K562 (cell line): ENCODE data around the gene TYRO3. TPM values are rescaled to one million over a fixed set of nuclear protein-coding genes. Genes with fewer than 3 reads are reported as not detected.
A peak's percentile ranks its signal among the peaks of the same experiment; 100 is the strongest.

Experiments
- CGGBP1 ChIP-seq: fragments of 250-450 bp; sonication (Bioruptor Pico); IDR thresholded peaks from 2 replicates; pipeline ENCODE4 v1.9.0; 2021; ENCODE audit warnings: mild to moderate bottlenecking
- ERF ChIP-seq: fragments of 450-650 bp; formaldehyde crosslinking; IDR thresholded peaks from 2 replicates; pipeline ENCODE4 v1.4.0; 2020; ENCODE audit warnings: mild to moderate bottlenecking, mixed read lengths
- FOSL1 ChIP-seq: fragments of 200-800 bp; sonication (Bioruptor generic); conservative IDR thresholded peaks from 2 replicates; pipeline ENCODE4 v1.6.1; 2016; ENCODE audit warnings: missing genetic modification characterization, missing compliant biosample characterization
- FOXJ2 ChIP-seq: fragments of 200-800 bp; sonication (Bioruptor generic); IDR thresholded peaks from 2 replicates; pipeline ENCODE4 v1.6.1; 2016; ENCODE audit warnings: missing genetic modification characterization, missing compliant biosample characterization
- MTA1 ChIP-seq: fragments of 450-650 bp; IDR thresholded peaks from 2 replicates; pipeline ENCODE4 v1.6.1; 2017; ENCODE audit warnings: borderline replicate concordance
- RCOR1 ChIP-seq, 2 experiments: IDR thresholded peaks; 2 replicates each; pipeline ENCODE4 v1.6.1; 2012; ENCODE audit warnings: low read depth in 2 of 2, low read length in 2 of 2, borderline replicate concordance in 1 of 2, improper control_type of control experiment in 1 of 2
- RFX7 ChIP-seq: fragments of 250-450 bp; sonication (Bioruptor Pico); IDR thresholded peaks from 2 replicates; pipeline ENCODE4 v1.5.1; 2021; ENCODE audit warnings: mild to moderate bottlenecking
- SREBF2 ChIP-seq: sonication (generic); formaldehyde crosslinking; IDR thresholded peaks from 2 replicates; pipeline ENCODE4 v1.4.0; 2020; ENCODE audit warnings: mild to moderate bottlenecking, missing genetic modification reagents
- SRSF9 ChIP-seq: fragments of 200-400 bp; formaldehyde crosslinking; IDR thresholded peaks from 2 replicates; pipeline ENCODE4 v1.6.1; 2017; ENCODE audit warnings: low read depth, low read length, borderline replicate concordance
- ZBTB11 ChIP-seq, 3 experiments: fragments of 200-800 bp in 1 of 3; fragments of 250-450 bp in 1 of 3; fragments of 450-650 bp in 1 of 3; sonication (Bioruptor Pico) in 1 of 3; sonication (Bioruptor generic) in 1 of 3; formaldehyde crosslinking in 1 of 3; IDR thresholded peaks; 2 replicates each; pipeline versions ENCODE4 v1.6.1 to v1.8.0; 2016 to 2022; ENCODE audit warnings: mild to moderate bottlenecking in 2 of 3, missing genetic modification characterization in 2 of 3, missing compliant biosample characterization in 1 of 3, moderate library complexity in 1 of 3
- ZBTB7A ChIP-seq: IDR thresholded peaks from 2 replicates; pipeline ENCODE4 v1.6.1; 2011; ENCODE audit warnings: low read depth, mild to moderate bottlenecking, low read length, moderate library complexity, borderline replicate concordance; ENCODE audit not compliant: control insufficient read depth
- ZNF263 ChIP-seq: sonication (generic); formaldehyde crosslinking; IDR thresholded peaks from 2 replicates; pipeline ENCODE4 v1.8.0; 2022; ENCODE audit warnings: mild to moderate bottlenecking, missing genetic modification reagents, borderline replicate concordance
- ZNF592 ChIP-seq: fragments of 450-650 bp; IDR thresholded peaks from 2 replicates; pipeline ENCODE4 v1.6.1; 2017; ENCODE audit warnings: antibody characterized with exemption, mild to moderate bottlenecking
- ZNF639 ChIP-seq, 2 experiments: fragments of 200-800 bp in 1 of 2; sonication (Bioruptor generic) in 1 of 2; sonication (generic) in 1 of 2; formaldehyde crosslinking in 1 of 2; IDR thresholded peaks in 1 of 2; conservative IDR thresholded peaks in 1 of 2; 2 replicates each; pipeline versions ENCODE4 v1.5.0 to v1.6.1; 2016 to 2020; ENCODE audit warnings: missing compliant biosample characterization in 1 of 2, missing genetic modification characterization in 1 of 2, missing genetic modification reagents in 1 of 2
- polyA plus RNA-seq, 8 experiments: library from polyadenylated mRNA; depleted of rRNA in 4 of 8; stranded (reverse) in 5 of 8; unstranded in 3 of 8; fragments of >200 nt; fragmentation: Nextera tagmentation in 2 of 8; fragmentation: Illumina TruSeq in 1 of 8; extraction: Ambion mirVana in 2 of 8; extraction: Trizol in 1 of 8; gene quantifications; 2 replicates each; pipeline versions ENCODE4 v1.2.1 to v1.2.3, GENCODE V29; 2011 to 2014; ENCODE audit warnings: inconsistent platforms in 1 of 8, missing spikeins in 1 of 8
- total RNA-seq, 7 experiments: library from RNA; depleted of rRNA in 6 of 7; stranded (reverse); fragments of >200 nt in 6 of 7; fragmentation: Illumina TruSeq in 2 of 7; extraction: Trizol in 2 of 7; gene quantifications; 2 replicates each; pipeline versions ENCODE4 v1.2.1 to v1.2.3, GENCODE V29; 2011 to 2021; ENCODE audit warnings: low replicate concordance in 1 of 7

Gene TYRO3
- total and polyA plus RNA-seq, 9 of the 15 experiments (the other 6 are each of a cell fraction or from before 2014, with no cell fraction given) = 2.6 to 39.6 (median 18.6) TPM

- TF ChIP-seq ZNF592 (no peak), ERF (CRISPR knock-in tag) (no peak), CGGBP1 (no peak), FOSL1 (peak; percentile 26; the same call in 1 of the 2 replicates), SREBF2 (CRISPR knock-in tag) (no peak), ZBTB11 (CRISPR knock-in tag; IDR thresholded peaks at IDR 0.05) (no peak), ZNF263 (CRISPR knock-in tag) (peak; percentile 96), ZBTB7A (peak; percentile 51; the same call in 1 of the 2 replicates), FOXJ2 (tag) (no peak), RCOR1 (IDR thresholded peaks at IDR 0.05; ENCODE audit: borderline replicate concordance in 1 of 2, low read depth in 2 of 2, low read length in 2 of 2) (0 out of 4 replicates have a peak, but pooled peaks of 1 of the 2 experiments have one; percentile 12), ZNF639 (CRISPR knock-in tag; conservative IDR thresholded peaks at IDR 0.05 in 1 of 2, IDR thresholded peaks at IDR 0.05 in 1 of 2) (peak in 1 of 2 experiments; percentile 82; a peak in 2 of 4 replicates), MTA1 (no peak), RFX7 (no peak), SRSF9 (no peak)
Measured at GRCh38 chr15:41558400-41559238, at the start of gene TYRO3 (continued).
